WTC11 (cell line): Measurements from ENCODE around the gene RARB. TPM values are rescaled to one million over a fixed set of nuclear protein-coding genes. Genes with fewer than 3 reads are reported as not detected.

Experiments
- ATAC-seq: fragments of 200-7000 bp; cut with Tn5 transposase; 2 replicates; pipeline ENCODE4 v1.10.0; 2021; ENCODE audit warnings: mild to moderate bottlenecking, moderate library complexity
- CTCF ChIA-PET: fragments of 300-600 bp; sonication (Branson Sonifier 250); formaldehyde crosslinking; loops from one replicate; lab custom pipeline; 2021; ENCODE audit warnings: antibody characterized with exemption; lab: Charles Lee
- POLR2A ChIA-PET: fragments of 350-600 bp; sonication (Branson Sonifier 250); formaldehyde crosslinking; loops from one replicate; lab custom pipeline; 2021; ENCODE audit warnings: antibody characterized with exemption; lab: Charles Lee
- DNase-seq: peaks from one replicate; pipeline ENCODE4 v3.0.0; 2021; ENCODE audit warnings: low spot score
- H3K27ac Mint-ChIP-seq: 2 replicates; pipeline ENCODE4 v1.8.0; 2021; ENCODE audit warnings: mixed read lengths
- H3K27me3 Mint-ChIP-seq: 2 replicates; pipeline ENCODE4 v1.8.0; 2021; ENCODE audit warnings: low read depth, mild to moderate bottlenecking, moderate library complexity, mixed read lengths
- H3K36me3 Mint-ChIP-seq: 2 replicates; pipeline ENCODE4 v1.8.0; 2021; ENCODE audit warnings: mixed read lengths
- H3K4me1 Mint-ChIP-seq: 2 replicates; pipeline ENCODE4 v1.8.0; 2022; ENCODE audit warnings: mixed read lengths
- H3K4me3 Mint-ChIP-seq: 2 replicates; pipeline ENCODE4 v1.8.0; 2021; ENCODE audit warnings: mild to moderate bottlenecking, moderate library complexity, mixed read lengths
- H3K9me3 Mint-ChIP-seq: 2 replicates; pipeline ENCODE4 v1.8.0; 2021; ENCODE audit warnings: mixed read lengths
- ARID4B ChIP-seq: sonication (generic); formaldehyde crosslinking; IDR thresholded peaks from 2 replicates; pipeline ENCODE4 v1.8.0; 2023; ENCODE audit warnings: missing genetic modification reagents, mild to moderate bottlenecking, borderline replicate concordance
- ATF2 ChIP-seq: sonication (generic); formaldehyde crosslinking; IDR thresholded peaks from 2 replicates; pipeline ENCODE4 v1.8.1; 2022; ENCODE audit warnings: low read depth, missing genetic modification reagents, borderline replicate concordance
- ATF6 ChIP-seq: sonication (generic); formaldehyde crosslinking; IDR thresholded peaks from 2 replicates; pipeline ENCODE4 v1.8.1; 2023; ENCODE audit warnings: mild to moderate bottlenecking, missing genetic modification reagents
- E2F5 ChIP-seq: sonication (generic); formaldehyde crosslinking; IDR thresholded peaks from 2 replicates; pipeline ENCODE4 v1.8.1; 2022; ENCODE audit warnings: mild to moderate bottlenecking, moderate library complexity, missing genetic modification reagents
- ELF4 ChIP-seq: sonication (generic); formaldehyde crosslinking; IDR thresholded peaks from 2 replicates; pipeline ENCODE4 v1.8.1; 2022; ENCODE audit warnings: low read depth, mild to moderate bottlenecking, moderate library complexity, missing genetic modification reagents
- FOXK1 ChIP-seq: sonication (generic); formaldehyde crosslinking; IDR thresholded peaks from 2 replicates; pipeline ENCODE4 v1.8.0; 2022; ENCODE audit warnings: mild to moderate bottlenecking, moderate library complexity, missing genetic modification reagents
- GRHL2 ChIP-seq: fragments of 250-450 bp; sonication (Bioruptor Pico); IDR thresholded peaks from 2 replicates; pipeline ENCODE4 v1.8.0; 2022; ENCODE audit warnings: mild to moderate bottlenecking, moderate library complexity; ENCODE audit not compliant: insufficient replicate concordance, severe bottlenecking
- GTF2I ChIP-seq: fragments of 250-450 bp; sonication (Bioruptor Pico); conservative IDR thresholded peaks from 2 replicates; pipeline ENCODE4 v1.4.0; 2021; ENCODE audit warnings: mild to moderate bottlenecking
- NR1H2 ChIP-seq: sonication (generic); formaldehyde crosslinking; IDR thresholded peaks from 2 replicates; pipeline ENCODE4 v1.9.0; 2021; ENCODE audit warnings: mild to moderate bottlenecking, moderate library complexity, missing genetic modification reagents
- SMAD4 ChIP-seq: sonication (generic); formaldehyde crosslinking; IDR thresholded peaks from 2 replicates; pipeline ENCODE4 v1.8.0; 2022; ENCODE audit warnings: mild to moderate bottlenecking, missing genetic modification reagents
- TEAD4 ChIP-seq: sonication (generic); formaldehyde crosslinking; IDR thresholded peaks from 2 replicates; pipeline ENCODE4 v1.8.0; 2022; ENCODE audit warnings: mild to moderate bottlenecking, missing genetic modification reagents
- TP53 ChIP-seq: sonication (generic); formaldehyde crosslinking; IDR thresholded peaks from 2 replicates; pipeline ENCODE4 v1.8.1; 2023; ENCODE audit warnings: mild to moderate bottlenecking, missing genetic modification reagents
- ZNF219 ChIP-seq: sonication (generic); formaldehyde crosslinking; IDR thresholded peaks from 2 replicates; pipeline ENCODE4 v1.8.0; 2023; ENCODE audit warnings: missing genetic modification reagents, mild to moderate bottlenecking, borderline replicate concordance
- ZNF263 ChIP-seq: sonication (generic); formaldehyde crosslinking; IDR thresholded peaks from 2 replicates; pipeline ENCODE4 v1.8.1; 2022; ENCODE audit warnings: low read depth, mild to moderate bottlenecking, moderate library complexity, missing genetic modification reagents
- ZNF423 ChIP-seq: fragments of 250-450 bp; sonication (Bioruptor Pico); IDR thresholded peaks from 2 replicates; pipeline ENCODE4 v2.1.2; 2022; ENCODE audit warnings: mild to moderate bottlenecking, moderate library complexity
- ZNF532 ChIP-seq: fragments of 250-450 bp; sonication (Bioruptor Pico); IDR thresholded peaks from 2 replicates; pipeline ENCODE4 v1.9.0; 2021; ENCODE audit warnings: mild to moderate bottlenecking, borderline replicate concordance
- ZSCAN18 ChIP-seq: fragments of 250-450 bp; sonication (Bioruptor Pico); IDR thresholded peaks from 2 replicates; pipeline ENCODE4 v2.1.2; 2022; ENCODE audit warnings: mild to moderate bottlenecking, moderate library complexity
- total RNA-seq: library from RNA; stranded (reverse); gene quantifications from 3 replicates; pipeline ENCODE4 v1.2.3, GENCODE V29; 2021

The RARB gene
- total RNA-seq, 1 experiment from 2014 or later, result not detected

GRCh38 chr3:25455441-25456132 is 27.5 kb downstream of the RARB start:
- Mint-ChIP-seq H3K4me1 (peaks cover 33% of the 10 kb centered on the region), H3K9me3 (no peaks in the 10 kb centered on the region), H3K36me3 (no peaks in the 10 kb centered on the region), H3K27me3 (no peaks in the 10 kb centered on the region), H3K27ac (peak overlapping the region; percentile 43), H3K4me3 (no peak overlapping the region)
- DNase-seq (no peak), ATAC-seq (peak; percentile 62)
- CTCF ChIA-PET, result interaction anchor here (1.5 to 1.7 kb wide), 2 partner anchors 13 to 422 kb away, joined by 5 to 6 read pairs; no protein-coding TSS in a partner anchor
- TF ChIP-seq E2F5 (CRISPR knock-in tag) (no peak), SMAD4 (CRISPR knock-in tag) (no peak), ZNF532 (CRISPR knock-in tag) (no peak), ARID4B (CRISPR knock-in tag) (no peak), ZNF219 (no peak), ATF6 (no peak)
- POLR2A ChIA-PET, result interaction anchor here (0.5 kb wide), 1 partner anchor 1050 kb away, joined by 3 read pairs; no protein-coding TSS in a partner anchor

GRCh38 chr3:25456723-25457670 is 28.9 kb downstream of the RARB start:
- H3K9me3 Mint-ChIP-seq, result no peaks in the 10 kb centered on the region
- ATAC-seq (no peak), DNase-seq (no peak)
- ChIA-PET CTCF (no interaction called here), POLR2A (no interaction called here)
- no peak overlapping the region for H3K4me3 Mint-ChIP-seq
- no peak overlapping the region for H3K27ac Mint-ChIP-seq
- peaks cover 33% of the 10 kb centered on the region for H3K4me1 Mint-ChIP-seq
- no peaks in the 10 kb centered on the region for H3K36me3 Mint-ChIP-seq
- no peaks in the 10 kb centered on the region for H3K27me3 Mint-ChIP-seq
- no peak for TF ChIP-seq ATF2 (CRISPR knock-in tag)
- no peak for TF ChIP-seq ZNF263 (CRISPR knock-in tag)
- TF ChIP-seq GTF2I (CRISPR knock-in tag), result no peak
- no peak for TF ChIP-seq FOXK1 (CRISPR knock-in tag)
- TF ChIP-seq ZNF219, result no peak
- TF ChIP-seq TEAD4 (CRISPR knock-in tag), result no peak
- no peak for TF ChIP-seq ELF4 (CRISPR knock-in tag)
- no peak for TF ChIP-seq ZSCAN18 (CRISPR knock-in tag)
- no peak for TF ChIP-seq TP53 (CRISPR knock-in tag)
- no peak for TF ChIP-seq GRHL2 (CRISPR knock-in tag)
- TF ChIP-seq ZNF423 (CRISPR knock-in tag), result no peak
- TF ChIP-seq NR1H2, result no peak
